Right ventricle myocardium superior (tissue), 1 donor: ENCODE data around the gene GYG2. TPM values are rescaled to one million over a fixed set of nuclear protein-coding genes. Genes with fewer than 3 reads are reported as not detected.
A peak's percentile ranks its signal among the peaks of the same experiment; 100 is the strongest.
"Not testable (repeated sequence)": the region's sequence is repeated elsewhere in the genome, so short reads cannot be mapped to it uniquely, and the experiment has no call there.

ENCODE experiments used
- ATAC-seq: fragments of 200-7000 bp; cut with Tn5 transposase; one replicate; pipeline ENCODE4 v1.9.1; 2020; ENCODE audit warnings: mild to moderate bottlenecking; ENCODE audit not compliant: poor library complexity
- DNase-seq: peaks from one replicate; pipeline ENCODE4 v3.0.0-alpha.2; 2020
- intact Hi-C: fragments of 100-400 bp; cut with DNase I; formaldehyde crosslinking; loops from one replicate; pipeline ENCODE4 v1.11.2; 2022
- total RNA-seq: library from RNA; stranded (reverse); fragmentation: NEBNext Ultra II Directional; extraction: Animal tissue kit (Norgen Biotek cat#: 25700); gene quantifications from one replicate; pipeline ENCODE4 v1.2.1, GENCODE V29; 2021
- donor health status: DM: no; HTN: yes; CAD: no; lungs with severe emphysema.

Gene GYG2
- total RNA-seq, 1 donor from 2014 or later: 1.3 TPM

DNA sequence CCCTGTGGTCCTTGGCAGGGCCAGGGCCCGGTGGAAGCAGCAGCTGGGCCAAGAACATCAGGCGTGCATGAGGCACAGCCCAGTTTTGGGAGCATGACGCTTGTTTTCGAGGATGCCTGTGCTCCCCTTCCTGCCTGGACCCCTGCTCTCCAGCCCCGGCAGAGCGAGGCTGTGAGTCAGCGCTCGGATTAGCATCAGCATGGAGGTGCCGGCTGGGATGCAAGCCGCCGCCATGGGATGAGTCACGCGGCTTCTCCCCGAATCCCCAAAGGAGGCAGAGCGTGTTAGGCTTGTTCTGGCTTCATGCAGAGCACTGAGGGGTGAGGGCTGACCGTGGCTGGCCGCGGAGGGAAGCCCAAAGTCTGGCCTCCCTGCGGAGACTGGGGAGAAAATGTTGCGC is 23.9 kb upstream of the GYG2 start:
- intact Hi-C loops: not testable (repeated sequence)
- peak; percentile 78 for ATAC-seq
- DNase-seq: peak; percentile 47

- intact Hi-C loops: loop anchor here (5.0 kb wide), 1 partner anchor 169 kb away; no protein-coding TSS in a partner anchor
- no peak for DNase-seq
- ATAC-seq: no peak
These were observed 17.5 kb upstream of the GYG2 start for GRCh38 chrX:2811271-2811670.

DNA sequence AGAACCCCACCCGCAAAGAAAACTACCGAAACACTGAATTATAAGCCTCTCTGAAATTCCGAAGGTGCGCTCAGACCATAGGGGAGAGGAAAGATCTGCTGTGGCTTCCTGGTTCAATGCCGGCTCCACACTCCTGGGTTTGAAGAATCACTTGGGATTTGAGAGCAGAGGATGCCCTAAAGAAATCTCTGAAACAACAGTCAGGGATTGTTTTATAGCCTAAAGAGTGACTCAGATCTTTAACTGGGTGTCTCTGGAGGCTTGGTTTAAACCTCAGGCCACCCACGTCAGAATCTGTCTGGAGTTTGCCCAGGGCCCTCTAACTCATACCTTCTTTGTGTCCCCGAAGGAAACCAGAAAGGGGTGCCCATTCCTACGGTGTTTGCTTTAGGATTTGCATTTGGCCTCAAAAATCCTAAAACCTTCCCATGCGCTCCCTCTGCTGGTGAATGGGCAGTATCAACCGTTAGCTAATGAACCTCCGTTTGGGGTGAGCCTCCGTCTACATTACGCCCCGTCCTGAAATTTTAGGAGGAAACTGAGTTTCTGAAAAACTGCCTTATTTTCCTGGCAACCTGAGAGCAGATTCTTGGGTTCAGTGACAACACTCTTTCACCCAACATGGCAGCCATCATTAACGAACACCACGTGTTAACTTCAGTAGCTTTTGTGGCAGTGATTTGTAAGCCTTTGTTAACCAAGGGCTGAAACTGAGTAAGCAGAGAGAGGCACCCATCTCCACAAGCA is 16.4 kb upstream of the GYG2 start:
- DNase-seq: not testable (repeated sequence)
- intact Hi-C loops: loop anchor here (5.0 kb wide), 1 partner anchor 170 kb away; no protein-coding TSS in a partner anchor
- ATAC-seq: peak; percentile 69

DNA sequence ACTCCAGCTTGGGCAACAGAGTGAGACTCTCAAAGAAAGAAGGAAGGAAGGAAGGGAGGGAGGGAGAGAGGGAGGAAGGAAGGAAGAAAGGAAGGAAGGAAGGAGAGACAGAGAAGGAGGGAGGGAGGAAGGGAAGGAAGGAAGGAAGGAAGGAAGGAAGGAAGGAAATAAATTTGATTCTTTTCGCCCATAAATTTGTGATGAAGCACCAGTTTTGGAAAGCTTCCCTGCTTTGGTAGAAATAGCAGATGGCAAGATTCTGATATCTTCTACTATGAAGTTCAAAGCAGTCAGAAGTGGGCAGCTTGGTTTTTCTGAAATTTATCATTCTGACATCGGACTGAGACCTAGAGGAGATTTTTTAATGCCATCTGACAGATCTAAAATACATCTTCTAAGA is 11.7 kb upstream of the GYG2 start:
- DNase-seq: no peak
- intact Hi-C loops: no loop called here
- ATAC-seq: no peak

DNA sequence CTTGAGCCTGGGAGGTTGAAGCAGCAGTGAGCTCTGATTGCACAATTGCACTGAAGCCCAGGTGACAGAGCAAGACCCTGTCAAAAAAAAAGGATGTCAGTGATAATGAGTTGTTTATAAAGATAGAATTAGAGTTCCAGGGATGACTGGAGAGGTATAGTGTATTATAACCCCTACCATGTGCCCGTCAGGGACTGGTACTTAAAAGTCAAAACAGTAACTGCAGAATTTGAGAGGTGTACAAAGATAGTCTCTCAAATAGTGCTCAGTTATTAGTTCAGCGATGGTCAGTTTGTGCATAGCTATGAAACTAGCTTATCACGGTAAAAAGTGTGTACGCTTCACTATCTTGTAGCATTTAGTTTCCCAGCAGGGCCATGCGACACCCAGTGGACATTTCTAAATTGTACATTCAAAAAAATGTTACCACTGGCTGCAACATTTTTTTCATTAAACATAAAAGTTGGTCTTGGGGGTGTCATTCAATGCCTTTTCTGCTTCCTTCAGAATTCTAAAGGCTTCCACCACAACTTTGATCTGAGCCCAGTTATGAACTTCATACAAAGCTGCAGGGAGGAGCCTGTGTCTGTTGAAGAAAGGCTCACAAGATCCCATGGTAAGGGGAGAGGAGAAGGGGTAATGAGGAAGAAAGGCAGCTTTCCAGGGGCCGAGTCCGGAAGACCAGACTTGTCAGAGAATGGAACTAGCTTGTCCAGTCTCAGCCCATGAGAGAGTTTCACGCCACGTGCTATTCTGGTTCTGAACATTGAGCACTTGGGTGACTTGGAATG is 9.2 kb upstream of the GYG2 start:
- intact Hi-C loops: no loop called here
- ATAC-seq (no peak), DNase-seq (no peak)

- DNase-seq (no peak), ATAC-seq (no peak)
- intact Hi-C loops: no loop called here
These were observed 8.5 kb upstream of the GYG2 start for GRCh38 chrX:2820136-2820771.

DNA sequence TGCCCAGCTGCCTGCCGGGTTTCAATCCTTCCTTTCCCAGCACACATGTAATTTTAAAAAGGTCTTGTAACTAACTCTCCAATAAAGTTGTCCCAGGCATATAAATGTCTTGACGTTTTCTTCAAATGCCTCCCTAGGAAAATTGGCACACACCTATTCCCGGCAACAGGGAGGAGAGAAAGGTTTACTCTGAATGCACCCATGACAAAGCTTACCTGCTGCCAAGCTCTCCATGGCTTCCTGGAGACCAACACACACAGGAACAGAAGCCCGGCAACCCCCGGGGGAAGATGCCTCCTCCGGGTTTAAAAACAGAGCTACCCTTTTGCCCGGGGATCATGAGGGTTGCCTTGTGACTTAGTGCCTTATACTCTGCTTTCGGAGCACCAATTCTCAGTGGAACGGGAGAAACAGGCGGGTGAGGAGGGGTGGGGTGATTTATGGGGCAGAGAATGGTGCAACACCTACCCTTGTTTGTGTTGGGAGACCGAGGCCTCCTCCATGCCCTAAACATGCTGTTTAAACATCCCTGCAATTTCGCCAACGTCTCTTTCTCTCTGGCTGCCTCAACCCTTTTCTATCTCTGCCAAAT is 4.8 kb upstream of the GYG2 start:
- intact Hi-C loops: no loop called here
- DNase-seq (no peak), ATAC-seq (no peak)

GRCh38 chrX:2824886-2825285 is 3.8 kb upstream of the GYG2 start:
- no peak for DNase-seq
- no peak for ATAC-seq
- intact Hi-C loops: no loop called here

DNA sequence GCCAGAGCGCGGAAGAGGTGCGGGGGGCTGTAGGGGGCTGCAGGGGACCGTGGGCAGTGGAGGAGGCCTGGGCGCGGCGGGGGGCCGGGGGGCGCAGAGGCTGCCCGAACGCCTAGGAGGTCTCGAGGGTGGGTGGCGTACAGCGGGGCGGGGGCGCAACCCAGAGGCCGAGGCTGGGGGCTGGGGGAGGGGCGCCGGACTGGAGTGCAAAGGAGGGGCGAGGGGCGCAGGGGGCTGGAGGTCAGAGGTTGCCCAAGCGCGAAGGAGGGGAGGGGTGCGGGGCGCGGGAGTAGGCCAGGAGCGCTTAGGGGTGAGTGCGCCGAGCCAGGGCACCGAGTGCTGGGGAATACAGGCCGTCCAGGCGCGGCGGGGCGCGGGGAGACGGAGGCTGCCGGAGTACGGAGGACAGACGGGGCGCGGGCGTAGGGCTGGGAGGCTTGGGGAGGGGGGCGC is 255 bp downstream of the GYG2 start:
- intact Hi-C loops: no loop called here
- DNase-seq (no peak), ATAC-seq (peak; percentile 45)

DNA sequence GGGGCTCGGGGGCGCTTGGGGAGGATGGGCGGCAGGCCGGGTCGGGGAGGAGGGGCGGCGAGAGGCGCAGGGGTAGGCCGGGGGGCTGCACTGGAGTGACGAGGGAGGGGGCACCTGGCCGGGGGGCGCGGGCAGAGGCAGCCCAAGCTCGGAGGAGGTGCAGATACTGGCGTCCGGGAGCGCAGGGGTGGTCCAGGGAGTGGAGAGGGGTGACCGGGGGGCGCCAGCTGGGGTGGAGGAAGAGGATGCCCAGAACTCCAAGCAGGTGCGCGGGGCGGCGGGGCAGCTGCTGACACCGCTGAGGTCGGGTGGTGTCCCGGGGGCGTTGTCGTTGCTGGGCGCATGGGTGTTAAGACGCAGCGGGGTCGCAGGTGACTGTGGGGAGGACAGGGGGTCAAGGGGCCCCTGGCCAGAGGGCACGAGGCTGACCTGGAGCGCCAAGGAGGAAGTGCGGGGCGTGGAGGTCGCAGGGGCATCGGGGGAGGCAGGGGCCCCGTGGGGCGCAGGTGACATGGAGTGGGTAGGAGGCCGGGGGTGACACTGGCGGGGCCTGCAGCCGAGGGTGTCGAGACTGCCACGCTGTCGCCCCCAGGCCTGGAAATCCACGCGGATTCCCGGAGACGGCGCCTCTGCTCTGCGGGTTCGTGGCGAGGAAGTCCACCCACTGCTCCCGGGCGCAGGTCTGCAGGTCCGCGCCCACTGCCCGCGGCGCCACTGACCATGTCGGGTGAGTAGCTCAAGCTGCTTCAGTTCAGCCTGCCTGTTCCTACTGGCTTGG is 928 bp downstream of the GYG2 start:
- no peak for DNase-seq
- ATAC-seq: no peak
- intact Hi-C loops: no loop called here

DNA sequence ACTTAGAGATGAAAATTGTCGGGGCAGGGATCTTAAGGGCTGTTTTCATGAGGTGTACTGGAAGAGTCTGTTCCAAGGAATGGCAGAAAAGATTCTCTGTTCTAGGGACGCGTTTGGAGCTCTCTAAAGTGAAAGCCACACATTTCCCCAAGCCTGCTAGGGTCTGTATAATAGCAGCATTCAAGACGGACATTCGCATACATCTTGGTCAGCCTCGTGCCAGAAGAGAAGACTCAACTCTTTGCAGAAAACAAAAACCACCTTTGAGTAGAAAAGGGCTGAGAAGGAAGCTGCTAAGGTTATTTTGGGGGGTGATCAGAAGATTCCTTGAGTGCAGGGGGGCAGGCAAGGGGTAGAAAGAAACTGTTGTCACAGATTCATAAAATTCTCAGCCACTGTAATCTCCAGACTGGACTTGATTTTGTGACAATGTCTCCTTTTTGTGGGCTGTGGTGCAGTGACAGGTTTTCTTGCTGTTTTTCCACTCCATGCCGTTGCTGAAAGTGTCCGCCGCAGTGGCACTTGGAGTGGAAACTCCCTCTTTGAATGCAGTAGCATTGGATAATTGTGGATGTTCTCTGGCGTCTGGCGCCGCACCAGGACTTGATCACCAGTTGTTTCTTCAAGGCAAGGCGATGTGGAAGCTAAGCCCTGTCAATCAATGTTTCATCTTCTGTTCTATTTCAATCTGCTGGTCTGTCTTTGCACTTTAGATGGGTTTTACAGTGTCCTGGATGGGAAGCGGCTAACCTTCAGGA is 2.9 kb downstream of the GYG2 start:
- ATAC-seq: no peak
- intact Hi-C loops: no loop called here
- DNase-seq: no peak

DNA sequence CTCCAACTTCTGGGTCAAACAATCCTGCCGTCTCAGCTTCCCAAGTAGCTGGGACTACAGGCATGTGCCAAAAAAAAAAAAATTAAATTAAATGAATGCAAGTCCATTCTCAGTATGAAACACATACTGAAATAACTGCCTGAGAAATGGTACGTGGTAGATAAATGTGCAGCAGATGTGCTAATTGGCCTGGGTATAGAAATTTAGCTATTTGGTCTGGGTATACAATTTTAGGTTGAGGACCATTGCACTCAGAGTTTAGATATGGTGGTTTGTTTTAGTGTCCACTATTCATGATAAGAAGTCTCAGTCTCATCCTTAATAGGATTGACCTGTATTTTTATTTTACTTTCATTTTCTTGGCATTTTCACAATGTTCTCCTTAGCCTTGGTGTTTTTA is 9.2 kb downstream of the GYG2 start:
- intact Hi-C loops: no loop called here
- no peak for ATAC-seq

DNA sequence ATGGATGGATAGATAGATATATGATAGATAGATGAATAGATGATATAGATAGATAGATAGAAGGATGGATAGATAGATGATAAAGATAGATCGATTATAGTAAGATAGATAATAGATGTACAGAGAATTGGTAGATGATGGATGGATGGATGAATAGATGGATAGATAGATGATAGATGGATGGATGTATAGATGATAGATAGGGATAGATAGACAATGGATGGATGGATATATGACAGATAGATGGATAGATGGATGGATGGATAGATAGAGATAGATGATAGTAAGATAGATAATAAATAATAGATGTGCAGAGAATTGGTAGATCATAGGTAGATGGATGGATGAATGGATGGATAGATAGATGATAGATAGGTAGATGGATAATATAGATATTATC is 12.2 kb downstream of the GYG2 start:
- intact Hi-C loops: no loop called here
- ATAC-seq: no peak

More for the DNA sequence above, 9.2 kb downstream of the GYG2 start:
- DNase-seq: no peak

DNA sequence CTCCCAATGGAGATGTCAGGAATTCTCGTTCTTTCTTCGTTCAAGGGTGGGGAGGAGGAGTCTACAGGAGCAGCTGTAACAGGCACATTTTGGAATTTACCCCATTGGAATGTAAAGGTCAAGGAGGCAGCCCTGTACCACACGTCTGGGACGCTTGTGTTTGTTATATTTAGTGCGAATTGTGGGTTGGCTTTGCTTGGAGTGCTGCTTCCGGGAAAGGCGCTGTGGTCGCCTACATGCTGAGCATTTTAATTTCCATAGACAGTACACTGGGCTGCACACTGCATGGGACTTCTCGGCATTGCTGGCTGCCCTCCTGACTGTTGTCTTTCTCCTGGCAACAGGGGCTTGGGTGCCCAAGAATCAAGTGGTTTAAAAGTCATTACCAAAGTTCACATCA is 12.8 kb downstream of the GYG2 start:
- DNase-seq: no peak
- no peak for ATAC-seq
- intact Hi-C loops: no loop called here

More for the DNA sequence above, 12.2 kb downstream of the GYG2 start:
- no peak for DNase-seq

DNA sequence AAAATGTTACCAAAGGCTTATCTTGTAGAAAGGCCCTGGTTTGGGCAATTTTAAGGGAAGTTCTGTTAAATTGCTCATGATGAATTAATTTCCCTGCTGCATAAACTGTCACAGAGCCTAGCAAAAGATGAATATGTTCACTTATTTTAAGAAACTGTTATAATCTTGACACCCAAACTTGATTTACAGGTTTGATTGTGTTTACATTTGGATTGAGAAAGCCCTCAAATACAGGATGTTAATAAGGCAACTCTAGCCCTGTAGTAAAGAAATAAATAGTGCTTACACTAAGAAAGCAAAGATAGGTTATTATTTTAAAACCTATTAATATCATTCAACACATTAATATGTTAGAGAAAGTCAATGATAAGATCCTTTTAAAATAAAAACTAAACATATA is 18.3 kb downstream of the GYG2 start:
- ATAC-seq: no peak
- no peak for DNase-seq
- intact Hi-C loops: no loop called here

GRCh38 chrX:2848871-2849301 is 20.2 kb downstream of the GYG2 start:
- intact Hi-C loops: no loop called here
- no peak for ATAC-seq
- DNase-seq: no peak

DNA sequence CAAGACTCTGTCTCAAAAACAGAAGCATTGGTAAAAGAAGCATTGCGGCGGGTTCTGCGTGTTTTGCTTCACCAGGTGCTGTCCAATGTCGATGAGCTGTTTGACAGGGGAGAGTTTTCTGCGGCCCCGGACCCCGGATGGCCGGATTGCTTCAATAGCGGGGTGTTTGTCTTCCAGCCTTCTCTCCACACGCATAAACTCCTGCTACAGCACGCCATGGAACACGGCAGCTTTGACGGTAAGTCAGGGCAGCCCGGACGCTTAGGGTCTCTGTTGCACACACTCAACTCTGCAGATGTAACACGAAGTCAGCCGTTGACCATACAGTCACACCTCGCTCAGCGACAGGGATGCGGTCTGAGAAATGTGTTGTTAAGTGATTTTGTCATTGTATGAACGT is 26.2 kb downstream of the GYG2 start:
- intact Hi-C loops: no loop called here
- ATAC-seq (no peak), DNase-seq (no peak)

- intact Hi-C loops: no loop called here
- ATAC-seq: no peak
- DNase-seq: no peak
These were observed 27.0 kb downstream of the GYG2 start for GRCh38 chrX:2855761-2856160.
